Activated T-cell treated with anti-CD3 and anti-CD28 coated beads for 1 hour (primary cell): ENCODE results near the gene BTBD9.

Experiments
- DNase-seq: peaks from one replicate; pipeline ENCODE4 v3.0.0-alpha.2; 2020; ENCODE audit warnings: low read depth

Gene BTBD9

DNA sequence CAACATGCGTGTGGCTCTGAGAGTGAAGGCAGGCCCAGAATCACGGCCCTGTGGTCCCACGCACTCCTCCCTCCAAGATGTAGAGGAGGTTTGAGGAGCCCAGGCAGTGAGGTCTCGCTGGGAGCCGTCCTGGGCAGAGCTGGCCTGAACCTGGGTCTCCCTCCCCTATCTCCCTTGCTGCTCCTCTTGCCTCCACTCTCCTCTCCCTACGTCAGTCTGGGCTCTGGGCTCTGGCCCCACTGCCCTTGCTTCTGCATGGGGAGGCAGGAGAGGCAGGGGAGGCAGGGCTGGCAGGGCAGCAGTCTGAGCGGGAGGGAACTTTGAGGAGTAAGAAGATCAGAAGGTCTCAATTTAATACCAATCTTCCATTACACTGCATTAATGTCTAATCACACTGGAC, 445.1 kb downstream of the BTBD9 start:
- no peak for DNase-seq

- DNase-seq = no peak
Observed at GRCh38 chr6:38194282-38194572, 445.5 kb downstream of the BTBD9 start.

GRCh38 chr6:38193481-38194281, 446.0 kb downstream of the BTBD9 start:
- no peak for DNase-seq

DNA sequence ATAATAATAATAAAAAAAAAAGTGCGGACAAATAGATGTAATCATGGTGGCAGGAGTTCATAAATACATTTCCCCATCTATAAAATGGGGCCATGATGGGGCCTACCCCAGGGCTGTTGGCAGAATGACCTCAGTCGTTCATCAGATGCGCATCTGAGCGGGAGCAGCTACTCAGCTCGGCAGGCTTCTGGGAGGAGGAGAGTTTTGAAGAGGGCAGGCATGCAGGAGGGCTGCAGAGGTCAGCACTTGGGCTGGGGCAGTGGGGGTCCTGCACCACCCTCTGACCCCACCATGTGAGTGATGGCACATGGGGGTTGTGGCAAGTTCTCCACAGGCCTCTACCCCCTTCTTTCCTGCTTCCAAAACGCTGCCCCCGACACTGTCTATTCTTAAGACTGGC, 446.7 kb downstream of the BTBD9 start:
- DNase-seq = no peak

GRCh38 chr6:38192487-38192886, 447.2 kb downstream of the BTBD9 start:
- no peak for DNase-seq

- no peak for DNase-seq
Observed at GRCh38 chr6:38192011-38192410, 447.7 kb downstream of the BTBD9 start.

DNA sequence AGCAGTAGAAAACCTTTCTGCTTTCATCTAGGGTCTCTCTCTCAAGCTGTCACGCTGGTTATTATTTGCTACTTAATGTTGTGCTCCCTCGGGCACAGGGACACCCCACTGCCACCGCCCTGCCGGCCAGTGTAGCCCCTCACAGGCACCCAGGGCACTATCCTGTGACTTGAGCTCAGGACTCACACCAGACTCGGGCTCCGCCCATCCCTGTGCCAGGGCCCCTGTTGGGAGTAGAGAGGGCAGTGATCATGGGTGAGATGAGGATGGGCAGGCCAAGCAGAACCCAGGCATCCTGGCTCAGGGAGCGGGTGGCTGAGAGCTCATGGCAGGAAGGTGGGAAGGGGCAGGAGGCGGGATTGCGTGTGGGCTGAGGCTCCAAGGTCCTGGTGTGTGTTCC, 448.3 kb downstream of the BTBD9 start:
- no peak for DNase-seq

DNA sequence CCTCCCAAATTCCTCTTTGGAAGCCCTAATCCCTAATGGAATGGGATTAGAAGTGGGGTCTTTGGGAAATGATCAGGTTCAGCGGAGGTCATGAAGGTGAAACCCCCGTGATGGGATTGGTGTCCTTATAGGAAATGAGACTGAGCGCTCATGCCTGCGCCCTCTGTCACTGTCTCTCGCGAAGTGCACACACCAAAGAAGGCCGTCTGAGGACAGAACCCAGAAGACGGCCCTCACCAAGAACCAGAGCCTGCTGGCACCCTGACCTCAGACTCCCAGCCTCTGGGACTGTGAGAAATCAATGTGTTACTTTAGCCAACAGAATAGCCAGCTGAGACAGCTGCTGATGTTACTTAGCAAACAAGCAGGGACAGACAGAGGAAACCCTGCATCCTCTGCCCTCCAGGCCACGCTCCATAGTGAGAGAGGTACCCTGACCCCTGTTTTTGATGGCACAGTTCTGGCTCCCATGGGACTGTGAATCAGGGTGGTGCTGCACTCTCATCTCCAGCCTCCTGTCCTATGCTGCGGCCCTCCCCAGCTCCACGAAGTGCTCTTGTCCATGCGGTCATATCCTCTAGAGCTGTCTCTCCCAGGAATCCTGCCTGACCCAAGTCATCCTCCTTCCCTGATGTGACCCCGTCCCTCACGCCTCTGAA, 450.9 kb downstream of the BTBD9 start:
- DNase-seq = no peak

DNA sequence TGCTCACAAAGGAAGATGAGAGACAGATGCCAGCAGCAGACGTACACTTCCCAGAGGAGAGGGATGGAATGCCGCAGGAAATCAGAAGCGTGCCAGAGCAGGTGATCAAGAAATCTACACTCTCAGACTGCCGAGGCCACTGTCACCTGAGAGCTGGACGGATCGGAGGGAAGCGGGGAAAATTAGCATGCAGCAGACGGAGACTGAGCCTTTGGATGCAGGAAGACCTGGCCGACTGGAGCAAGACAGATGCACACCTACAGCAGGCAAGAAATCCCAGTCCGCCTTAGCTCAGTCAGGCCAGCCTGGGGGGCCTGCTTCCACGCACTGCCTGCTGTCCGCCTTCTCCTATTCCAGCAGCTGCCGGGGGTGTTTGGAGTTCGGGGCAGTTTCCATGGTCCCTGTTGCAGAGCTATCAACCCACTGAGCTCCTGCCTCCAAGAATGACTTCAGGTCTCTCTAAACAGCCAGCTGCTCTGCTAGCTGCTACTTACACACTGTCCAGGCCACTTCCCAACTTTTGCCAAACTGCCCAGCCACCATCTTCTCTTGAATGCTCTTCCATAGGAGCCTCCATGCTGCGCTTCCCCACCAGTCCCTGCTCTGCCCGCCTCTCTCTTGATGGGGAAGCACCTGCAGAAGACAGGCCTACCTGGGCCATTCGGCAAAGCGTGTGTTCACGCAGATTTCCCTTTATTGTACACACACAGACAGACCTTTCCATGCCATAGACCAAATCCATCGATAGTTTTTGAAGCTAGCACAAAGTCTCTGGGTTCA, 451.7 kb downstream of the BTBD9 start:
- no peak for DNase-seq

DNA sequence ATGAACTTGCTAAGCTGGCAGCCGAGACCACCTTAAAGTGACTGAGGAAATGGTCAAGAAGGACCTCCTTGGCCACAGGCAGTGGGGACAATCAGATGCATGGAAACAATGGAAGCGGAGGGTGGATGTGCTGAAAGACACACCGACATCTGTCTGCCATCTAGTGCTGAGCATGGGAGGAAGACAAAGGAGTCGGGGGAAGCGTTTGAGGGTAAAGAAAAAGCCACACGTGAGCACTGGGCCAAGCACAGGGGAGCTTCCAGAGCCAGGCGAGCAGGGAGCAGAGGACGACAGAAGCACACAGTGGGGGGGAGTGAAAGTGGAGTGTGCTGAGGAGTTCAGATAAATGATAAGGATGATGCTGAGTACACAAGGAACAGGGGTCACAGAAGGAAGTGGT, 452.4 kb downstream of the BTBD9 start:
- DNase-seq = no peak

GRCh38 chr6:38185752-38186151, 454.0 kb downstream of the BTBD9 start:
- no peak for DNase-seq

GRCh38 chr6:38185244-38185643, 454.5 kb downstream of the BTBD9 start:
- no peak for DNase-seq

GRCh38 chr6:38184585-38185080, 455.1 kb downstream of the BTBD9 start:
- DNase-seq = no peak

DNA sequence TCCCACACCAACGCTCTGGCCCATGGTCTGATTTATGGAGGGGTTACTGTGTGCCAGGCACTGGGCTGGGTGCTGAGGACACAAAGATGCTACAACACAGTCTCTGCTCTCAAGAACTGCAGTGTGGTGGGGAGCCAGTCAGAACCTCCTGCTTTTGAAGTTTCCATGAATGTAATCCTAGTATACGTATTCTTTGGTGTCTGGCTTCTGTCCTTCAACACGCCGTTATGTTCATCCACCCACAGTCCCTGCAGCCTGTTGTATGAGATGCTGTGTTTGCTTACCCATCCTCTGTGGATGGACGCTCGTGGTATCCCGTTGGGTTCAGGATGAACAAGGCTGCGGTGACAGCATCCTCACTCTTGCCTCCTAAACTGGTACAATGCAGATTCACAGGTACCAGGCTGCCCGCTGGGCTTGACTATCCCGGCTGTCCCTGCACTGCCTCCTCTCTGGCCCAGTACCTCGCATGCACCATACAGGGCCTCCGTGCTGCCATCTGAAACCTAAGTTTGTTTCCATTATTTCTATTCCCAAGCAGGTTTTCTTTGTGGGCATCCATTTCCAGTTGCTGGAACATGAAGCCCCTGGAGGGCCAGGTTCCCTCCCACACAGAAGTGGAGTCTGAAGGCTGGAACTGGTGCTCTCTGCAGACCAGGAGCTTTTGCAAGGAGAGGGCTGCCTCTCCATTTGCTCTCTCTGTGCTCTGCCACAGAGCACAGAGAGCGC, 455.7 kb downstream of the BTBD9 start:
- DNase-seq = no peak

GRCh38 chr6:38182426-38182825, 457.3 kb downstream of the BTBD9 start:
- no peak for DNase-seq

DNA sequence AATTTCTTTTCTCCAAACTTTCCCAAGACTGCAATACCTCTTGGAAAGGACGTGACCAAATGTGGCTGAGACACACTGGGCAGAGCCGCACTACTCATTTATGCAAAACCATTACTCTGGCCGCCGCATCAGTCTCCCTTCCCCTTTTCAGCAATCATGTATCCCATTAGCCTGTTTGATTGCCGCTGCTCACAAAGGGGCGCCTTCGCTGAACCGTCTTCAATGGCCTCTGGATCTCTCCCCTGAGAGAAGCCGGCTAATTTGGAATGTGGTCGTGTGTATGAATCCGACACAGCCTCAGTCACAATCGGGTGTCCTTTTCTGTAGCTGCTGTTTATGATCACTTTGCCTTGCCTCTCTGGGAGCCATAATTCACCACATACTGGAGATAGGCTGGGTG, 459.1 kb downstream of the BTBD9 start:
- DNase-seq = no peak

DNA sequence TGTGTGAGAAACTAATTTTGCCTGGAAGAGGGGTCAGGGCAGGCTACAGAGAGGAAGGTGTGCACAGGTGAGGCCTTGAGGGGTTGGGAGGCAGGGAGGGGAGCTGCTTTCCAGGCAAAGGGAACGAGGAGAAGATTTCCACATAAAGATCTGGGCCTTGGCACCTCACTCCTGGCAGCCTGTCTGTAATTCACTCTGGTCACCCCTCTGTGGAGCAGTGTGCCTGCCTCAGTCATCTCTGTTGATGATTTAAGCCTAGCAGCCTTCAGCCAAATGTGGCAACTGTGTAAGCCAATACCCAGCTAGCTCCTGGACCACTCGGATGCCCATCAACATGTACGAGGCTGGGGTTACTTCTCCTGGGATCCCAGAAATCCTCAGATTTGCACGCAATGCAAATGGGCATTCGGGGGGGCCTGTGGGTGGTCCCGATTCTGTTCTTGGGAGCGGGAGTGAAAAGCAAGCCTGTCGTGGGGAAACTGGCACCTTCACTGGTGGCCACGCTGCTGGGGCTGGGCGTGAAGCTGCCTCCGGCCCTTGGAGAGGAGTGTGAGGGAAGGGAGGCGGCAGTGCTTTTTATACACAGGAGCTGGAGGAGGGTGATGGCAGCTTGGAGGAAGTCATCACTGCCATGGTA, 459.8 kb downstream of the BTBD9 start:
- no peak for DNase-seq

- no peak for DNase-seq
Observed at GRCh38 chr6:38179300-38179699, 460.4 kb downstream of the BTBD9 start.

DNA sequence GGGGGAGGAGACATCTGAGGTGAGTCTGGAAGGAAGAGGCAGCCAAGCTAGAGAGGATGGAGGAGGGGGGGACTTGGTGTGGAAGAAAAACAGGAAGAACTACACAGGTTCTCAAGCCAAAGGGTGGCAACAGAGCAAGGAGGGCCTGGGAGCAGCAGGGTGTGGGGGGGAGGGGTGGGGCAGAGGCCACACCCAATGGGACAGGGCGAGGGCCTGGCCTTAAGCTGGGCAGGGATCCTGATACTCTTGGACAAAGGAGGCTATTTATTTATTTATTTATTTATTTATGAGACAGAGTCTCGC, 461.2 kb downstream of the BTBD9 start:
- no peak for DNase-seq

- no peak for DNase-seq
Observed at GRCh38 chr6:38177882-38178583, 461.7 kb downstream of the BTBD9 start.
